SK-N-MC (cell line): ENCODE results near the gene NRXN3.

Source experiments
- EZH2 ChIP-seq: fragments of 200-600 bp; sonication (generic); IDR thresholded peaks from one replicate; pipeline ENCODE4 v1.6.1; 2017; ENCODE audit warnings: antibody characterized with exemption
- FOXP2 ChIP-seq: optimal IDR thresholded peaks from 2 replicates; pipeline ENCODE3; 2011; ENCODE audit warnings: mild to moderate bottlenecking, moderate library complexity; ENCODE audit not compliant: insufficient read depth; ENCODE audit errors: extremely low read length, control extremely low read depth
- POLR2AphosphoS5 ChIP-seq: IDR thresholded peaks from 2 replicates; pipeline ENCODE4 v1.6.1; 2012; ENCODE audit warnings: mild to moderate bottlenecking, low read depth, low read length, borderline replicate concordance

DNA sequence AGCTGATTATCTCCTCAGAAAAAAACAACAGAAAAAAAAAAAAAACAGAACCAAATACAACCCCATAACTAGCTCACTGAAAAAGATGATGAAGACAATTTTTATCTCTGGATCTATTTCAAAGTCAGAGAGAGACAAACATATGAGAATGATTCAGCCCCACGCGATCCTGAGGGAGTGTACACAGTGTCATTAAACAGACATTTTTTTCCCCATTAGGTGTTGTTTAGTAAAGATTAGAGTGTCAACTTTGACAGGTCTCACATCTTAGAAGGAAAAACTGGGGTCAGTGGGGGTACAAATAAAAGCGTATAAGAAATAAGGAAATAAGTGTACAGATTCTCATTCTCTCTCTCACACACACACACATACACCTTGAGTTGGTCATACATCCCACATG is 635.4 kb downstream of the NRXN3 start:
- no peak for TF ChIP-seq POLR2AphosphoS5
- TF ChIP-seq EZH2 = no peak
- TF ChIP-seq FOXP2 = no peak
